OCI-LY7 (cell line): ENCODE results near the gene TRAF6. TPM values are rescaled to one million over a fixed set of nuclear protein-coding genes. Genes with fewer than 3 reads are reported as not detected.

Source experiments
- BruUV-seq: library from RNA; stranded (reverse); fragments of 400-500 nt; replicated peaks from 2 replicates; lab custom pipeline; 2021; lab: Mats Ljungman, UMichigan
- CTCF ChIA-PET: fragments of 300-600 bp; sonication (Branson Sonifier 250); formaldehyde crosslinking; loops from one replicate; lab custom pipeline; 2022; ENCODE audit warnings: antibody characterized with exemption; ENCODE audit not compliant: unreplicated experiment; lab: Charles Lee
- POLR2A ChIA-PET: fragments of 300-600 bp; sonication (Branson Sonifier 250); formaldehyde crosslinking; loops from one replicate; lab custom pipeline; 2022; ENCODE audit warnings: antibody characterized with exemption; lab: Charles Lee
- DNase-seq: peaks from one replicate; pipeline ENCODE4 v3.0.0-alpha.2; 2015; ENCODE audit warnings: low spot score
- H2AFZ ChIP-seq: fragments of 200-600 bp; sonication (generic), shearing (Covaris generic); 2 replicates; pipeline ENCODE4 v1.6.1; 2014; ENCODE audit warnings: mild to moderate bottlenecking, antibody characterized with exemption, low read length, moderate library complexity
- H3K27ac ChIP-seq: fragments of 200-600 bp; sonication (generic); 2 replicates; pipeline ENCODE4 v1.5.1; 2014; ENCODE audit warnings: mixed run types, low read depth, mild to moderate bottlenecking, moderate library complexity, low read length, inconsistent platforms; ENCODE audit not compliant: poor library complexity, severe bottlenecking
- H3K36me3 ChIP-seq: fragments of 200-600 bp; sonication (generic); 2 replicates; pipeline ENCODE4 v1.6.1; 2014; ENCODE audit warnings: mild to moderate bottlenecking, antibody characterized with exemption, low read length, moderate library complexity, mixed read lengths; ENCODE audit not compliant: insufficient read depth
- H3K4me1 ChIP-seq: fragments of 200-600 bp; sonication (generic); 2 replicates; pipeline ENCODE4 v1.5.1; 2014; ENCODE audit warnings: mild to moderate bottlenecking, low read length; ENCODE audit not compliant: insufficient read depth, poor library complexity, severe bottlenecking
- H3K4me2 ChIP-seq: fragments of 200-600 bp; sonication (generic); 2 replicates; pipeline ENCODE4 v1.6.1; 2014; ENCODE audit warnings: mild to moderate bottlenecking, low read length
- H3K4me3 ChIP-seq: fragments of 200-600 bp; sonication (generic); 2 replicates; pipeline ENCODE4 v1.5.1; 2014; ENCODE audit warnings: mild to moderate bottlenecking, low read depth, low read length; ENCODE audit not compliant: poor library complexity, severe bottlenecking
- H3K79me2 ChIP-seq: fragments of 200-600 bp; sonication (generic); 2 replicates; pipeline ENCODE4 v1.6.1; 2016; ENCODE audit warnings: low read depth, mild to moderate bottlenecking, low read length, moderate library complexity, mixed read lengths; ENCODE audit not compliant: insufficient read depth
- H3K9me2 ChIP-seq: fragments of 200-600 bp; sonication (generic); 2 replicates; pipeline ENCODE4 v1.6.1; 2016; ENCODE audit warnings: mild to moderate bottlenecking, low read length, mixed read lengths; ENCODE audit not compliant: insufficient read depth
- H3K9me3 ChIP-seq: fragments of 200-600 bp; sonication (generic); 2 replicates; pipeline ENCODE4 v1.6.1; 2014; ENCODE audit warnings: mild to moderate bottlenecking, mixed run types, low read length, mixed read lengths
- H4K20me1 ChIP-seq: fragments of 200-600 bp; sonication (generic); 2 replicates; pipeline ENCODE4 v1.6.1; 2014; ENCODE audit warnings: mild to moderate bottlenecking, antibody characterized with exemption, low read length, moderate library complexity, mixed read lengths; ENCODE audit not compliant: insufficient read depth
- CTCF ChIP-seq: fragments of 200-600 bp; sonication (generic); conservative IDR thresholded peaks from 2 replicates; pipeline ENCODE4 v1.5.1; 2014; ENCODE audit warnings: mild to moderate bottlenecking, antibody characterized with exemption, low read length, moderate library complexity, mixed read lengths
- EZH2phosphoT487 ChIP-seq: fragments of 200-600 bp; sonication (generic); IDR thresholded peaks from 2 replicates; pipeline ENCODE4 v1.6.1; 2018; ENCODE audit warnings: low read depth, borderline replicate concordance, mild to moderate bottlenecking, mixed run types, antibody characterized with exemption, low read length, moderate library complexity, mixed read lengths
- intact Hi-C: fragments of 100-400 bp; cut with micrococcal nuclease; formaldehyde crosslinking; loops from one replicate; pipeline ENCODE4 v1.10.0; 2022; ENCODE audit not compliant: unreplicated experiment
- total RNA-seq, 2 experiments: library from RNA; depleted of rRNA in 1 of 2; stranded (reverse); fragments of >200 nt in 1 of 2; shearing (Covaris generic) in 1 of 2; gene quantifications; 2 replicates each; pipeline ENCODE4 v1.2.3, GENCODE V29; 2014 to 2022

Gene TRAF6
- total RNA-seq, 2 experiments from 2014 or later = 5.5 to 10.2 TPM

GRCh38 chr11:36471577-36471976 lies 38.5 kb downstream of the TRAF6 start:
- Histone ChIP-seq H3K4me1 (no peaks in the 10 kb centered on the region), H3K4me3 (no peak overlapping the region), H3K9me2 (no peaks in the 10 kb centered on the region), H2AFZ (no peak overlapping the region), H3K36me3 (no peaks in the 10 kb centered on the region), H3K4me2 (no peak overlapping the region), H3K79me2 (no peaks in the 10 kb centered on the region), H4K20me1 (no peaks in the 10 kb centered on the region), H3K9me3 (no peaks in the 10 kb centered on the region), H3K27ac (no peak overlapping the region)
- ChIA-PET CTCF (no interaction called here), POLR2A (no interaction called here)
- TF ChIP-seq EZH2phosphoT487 = no peak
- intact Hi-C loops = no loop called here
- BruUV-seq = no TSS peak
- no peak for DNase-seq

DNA sequence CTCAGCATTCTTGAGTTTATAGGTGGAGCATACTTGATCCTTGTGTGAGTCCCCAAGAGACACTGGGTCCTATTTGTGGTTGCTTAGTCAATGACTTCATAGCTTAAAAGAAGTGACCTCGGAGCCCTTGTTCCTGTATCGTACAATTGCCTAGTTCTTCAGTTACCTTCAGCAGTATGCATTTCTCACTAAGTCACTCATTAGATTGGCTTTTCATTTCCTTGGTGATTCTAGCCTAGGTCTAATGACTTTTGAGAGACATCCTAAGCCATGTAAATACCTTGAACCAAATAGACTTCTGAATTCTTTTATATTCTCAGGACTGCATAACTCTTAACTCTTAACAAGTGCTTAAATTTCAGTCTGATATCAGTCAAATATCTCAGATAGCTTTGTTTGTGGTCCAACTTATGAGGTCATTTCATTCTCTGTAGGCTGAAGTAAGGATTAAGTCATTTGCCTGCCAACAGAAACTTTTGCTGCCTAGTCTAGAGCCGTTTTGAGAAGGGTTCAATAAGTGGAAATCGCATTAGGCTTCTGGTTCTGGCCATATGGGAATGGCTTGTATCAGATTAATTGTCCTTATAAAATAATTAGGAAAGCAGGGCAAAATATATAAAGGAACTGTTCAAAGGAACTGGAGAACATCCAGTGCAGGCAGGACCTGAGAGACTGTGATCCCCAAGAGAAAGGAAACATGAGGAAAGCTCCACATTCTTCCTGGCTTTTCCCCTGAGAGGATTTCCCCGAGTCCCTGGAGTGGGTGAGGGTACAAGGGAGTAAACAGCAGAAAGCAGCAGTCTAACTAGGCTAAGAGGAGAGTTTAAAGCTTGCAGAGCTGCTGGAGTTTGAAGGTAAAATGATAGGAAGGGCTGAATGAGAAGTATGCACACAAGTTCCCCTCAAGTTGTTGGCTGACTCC lies 39.9 kb downstream of the TRAF6 start:
- ChIA-PET CTCF (no interaction called here), POLR2A (no interaction called here)
- Histone ChIP-seq H3K4me2 (no peak overlapping the region), H3K27ac (no peak overlapping the region), H2AFZ (no peak overlapping the region), H4K20me1 (no peaks in the 10 kb centered on the region), H3K9me3 (no peaks in the 10 kb centered on the region), H3K79me2 (no peaks in the 10 kb centered on the region), H3K4me1 (no peaks in the 10 kb centered on the region), H3K9me2 (no peaks in the 10 kb centered on the region), H3K36me3 (no peaks in the 10 kb centered on the region), H3K4me3 (no peak overlapping the region)
- DNase-seq = no peak
- intact Hi-C loops = no loop called here
- TF ChIP-seq CTCF (no peak), EZH2phosphoT487 (no peak)
- BruUV-seq = no TSS peak

DNA sequence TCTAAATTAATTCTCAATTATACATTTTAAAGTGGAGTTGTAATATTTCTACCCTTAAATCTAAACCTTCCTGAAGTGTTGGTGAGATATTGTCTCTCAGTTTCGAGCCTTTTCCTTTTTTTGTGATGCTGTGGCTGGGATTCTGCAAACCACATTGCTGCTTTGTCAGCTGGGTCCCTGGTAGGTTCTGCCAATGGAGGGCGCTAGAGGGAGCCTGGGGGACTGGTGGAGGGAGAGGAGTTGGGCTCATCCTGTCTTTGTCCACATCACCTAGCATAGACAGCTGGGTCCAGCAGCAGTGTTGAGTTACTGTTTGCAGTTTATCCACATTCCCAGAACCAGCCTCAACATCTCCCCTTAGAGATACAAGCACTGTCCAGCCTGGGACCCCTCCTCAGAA lies 41.0 kb downstream of the TRAF6 start:
- H3K4me3 ChIP-seq = no peak overlapping the region
- H3K27ac ChIP-seq = no peak overlapping the region
- no peaks in the 10 kb centered on the region for H3K79me2 ChIP-seq
- no peak overlapping the region for H2AFZ ChIP-seq
- intact Hi-C loops = no loop called here
- DNase-seq = no peak
- no peaks in the 10 kb centered on the region for H4K20me1 ChIP-seq
- TF ChIP-seq CTCF = peak; percentile 61
- no peak for TF ChIP-seq EZH2phosphoT487
- H3K36me3 ChIP-seq = no peaks in the 10 kb centered on the region
- no peaks in the 10 kb centered on the region for H3K9me3 ChIP-seq
- BruUV-seq = no TSS peak
- ChIA-PET POLR2A (no interaction called here), CTCF (no interaction called here)
- no peaks in the 10 kb centered on the region for H3K9me2 ChIP-seq
- no peaks in the 10 kb centered on the region for H3K4me1 ChIP-seq
- H3K4me2 ChIP-seq = no peak overlapping the region
